ENCODE results near the gene AJM1.

The AJM1 gene

DNA sequence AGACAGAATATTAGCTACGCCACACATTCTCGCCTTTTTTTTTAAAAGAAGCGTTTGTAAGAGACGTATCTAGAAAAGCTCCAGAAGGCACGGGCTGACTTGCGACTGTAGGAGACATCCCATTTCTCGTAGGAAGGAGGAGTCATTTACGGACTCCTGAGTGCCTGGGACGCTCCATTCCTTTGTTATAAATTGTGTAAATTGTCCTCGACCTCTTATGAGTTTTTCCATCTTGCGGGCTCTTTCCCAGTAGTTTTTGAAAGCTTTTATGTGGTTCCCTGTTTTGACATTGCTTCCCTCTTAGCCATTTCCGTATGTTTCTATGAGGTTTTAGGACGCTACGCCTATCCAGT, 33.5 kb upstream of the AJM1 start:
- peak; percentile 40 for DNase-seq (ENCODE audit: low read depth, low spot score)
- TF ChIP-seq, protein P1, sequence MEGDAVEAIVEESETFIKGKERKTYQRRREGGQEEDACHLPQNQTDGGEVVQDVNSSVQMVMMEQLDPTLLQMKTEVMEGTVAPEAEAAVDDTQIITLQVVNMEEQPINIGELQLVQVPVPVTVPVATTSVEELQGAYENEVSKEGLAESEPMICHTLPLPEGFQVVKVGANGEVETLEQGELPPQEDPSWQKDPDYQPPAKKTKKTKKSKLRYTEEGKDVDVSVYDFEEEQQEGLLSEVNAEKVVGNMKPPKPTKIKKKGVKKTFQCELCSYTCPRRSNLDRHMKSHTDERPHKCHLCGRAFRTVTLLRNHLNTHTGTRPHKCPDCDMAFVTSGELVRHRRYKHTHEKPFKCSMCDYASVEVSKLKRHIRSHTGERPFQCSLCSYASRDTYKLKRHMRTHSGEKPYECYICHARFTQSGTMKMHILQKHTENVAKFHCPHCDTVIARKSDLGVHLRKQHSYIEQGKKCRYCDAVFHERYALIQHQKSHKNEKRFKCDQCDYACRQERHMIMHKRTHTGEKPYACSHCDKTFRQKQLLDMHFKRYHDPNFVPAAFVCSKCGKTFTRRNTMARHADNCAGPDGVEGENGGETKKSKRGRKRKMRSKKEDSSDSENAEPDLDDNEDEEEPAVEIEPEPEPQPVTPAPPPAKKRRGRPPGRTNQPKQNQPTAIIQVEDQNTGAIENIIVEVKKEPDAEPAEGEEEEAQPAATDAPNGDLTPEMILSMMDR (IDR thresholded peaks at IDR 0.05; ENCODE audit: low read depth, low read length), result no peak
- in situ Hi-C loops (cut with HindIII; ENCODE audit: low sequenced_read_pairs), result no loop called here

DNA sequence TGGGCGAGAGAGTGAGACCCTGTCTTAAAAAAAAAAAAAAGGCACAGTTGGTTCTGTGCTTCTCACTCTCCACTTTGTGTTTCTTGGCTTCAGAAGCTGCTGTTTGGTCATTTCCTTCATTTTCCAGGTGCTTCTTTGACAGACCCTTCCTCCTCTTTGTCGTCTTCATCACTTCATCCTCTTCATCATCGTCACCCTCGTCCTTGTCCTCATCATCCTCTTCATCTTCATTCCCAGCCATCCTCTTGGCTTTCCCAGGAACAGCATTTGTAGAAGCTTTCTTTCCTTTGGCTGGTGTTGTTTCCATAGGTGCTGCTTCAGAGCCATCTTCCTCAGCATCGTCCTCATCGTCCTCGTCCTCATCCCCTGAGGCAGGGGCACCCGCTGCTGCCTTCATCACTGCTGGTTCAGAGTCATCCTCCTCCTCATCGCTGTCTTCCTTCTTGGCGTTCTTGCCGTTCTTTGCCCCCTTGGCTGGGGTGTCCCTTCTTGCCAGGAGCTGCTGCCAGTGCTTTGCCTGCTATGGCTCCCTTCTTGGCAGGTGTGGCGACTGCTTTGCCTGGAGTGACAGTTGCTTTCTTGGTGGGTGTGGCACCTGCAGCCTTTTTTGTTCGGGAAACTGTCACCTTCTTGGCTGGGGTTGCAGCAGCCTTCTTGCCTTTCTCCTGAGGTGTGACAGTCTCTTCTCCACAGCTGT, 27.4 kb upstream of the AJM1 start:
- DNase-seq (ENCODE audit: low read depth, low spot score), result no peak
- in situ Hi-C loops (cut with HindIII; ENCODE audit: low sequenced_read_pairs), result no loop called here
- no peak overlapping the region for H3K4me3 ChIP-seq (ENCODE audit: low read depth, low read length)
- TF ChIP-seq, protein P1 (IDR thresholded peaks at IDR 0.05; ENCODE audit: low read depth, low read length), result no peak

More for the DNA sequence above, 33.5 kb upstream of the AJM1 start:
- peak overlapping the region; percentile 79 for H3K4me3 ChIP-seq (ENCODE audit: low read depth, low read length)

DNA sequence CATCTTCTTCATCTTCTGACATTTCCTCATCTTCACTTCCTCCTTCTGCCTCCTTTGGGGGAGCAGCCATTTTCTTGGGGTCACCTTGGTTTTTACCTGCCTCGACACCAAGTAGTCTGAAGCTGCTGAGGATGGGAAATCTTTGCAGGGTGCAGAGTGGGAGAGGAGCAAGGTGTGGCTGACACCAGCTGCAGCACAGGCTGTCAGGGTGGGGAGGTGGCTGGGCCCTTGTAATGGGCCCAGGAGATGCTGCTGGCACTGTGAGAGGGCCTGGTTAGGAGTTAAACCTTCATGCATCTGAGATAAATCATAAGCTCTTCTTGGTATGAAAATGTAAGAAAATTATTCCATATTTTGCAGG, 26.9 kb upstream of the AJM1 start:
- in situ Hi-C loops (cut with HindIII; ENCODE audit: low sequenced_read_pairs), result no loop called here
- DNase-seq (ENCODE audit: low read depth, low spot score), result no peak
- TF ChIP-seq, protein P1 (IDR thresholded peaks at IDR 0.05; ENCODE audit: low read depth, low read length), result no peak
- no peak overlapping the region for H3K4me3 ChIP-seq (ENCODE audit: low read depth, low read length)

DNA sequence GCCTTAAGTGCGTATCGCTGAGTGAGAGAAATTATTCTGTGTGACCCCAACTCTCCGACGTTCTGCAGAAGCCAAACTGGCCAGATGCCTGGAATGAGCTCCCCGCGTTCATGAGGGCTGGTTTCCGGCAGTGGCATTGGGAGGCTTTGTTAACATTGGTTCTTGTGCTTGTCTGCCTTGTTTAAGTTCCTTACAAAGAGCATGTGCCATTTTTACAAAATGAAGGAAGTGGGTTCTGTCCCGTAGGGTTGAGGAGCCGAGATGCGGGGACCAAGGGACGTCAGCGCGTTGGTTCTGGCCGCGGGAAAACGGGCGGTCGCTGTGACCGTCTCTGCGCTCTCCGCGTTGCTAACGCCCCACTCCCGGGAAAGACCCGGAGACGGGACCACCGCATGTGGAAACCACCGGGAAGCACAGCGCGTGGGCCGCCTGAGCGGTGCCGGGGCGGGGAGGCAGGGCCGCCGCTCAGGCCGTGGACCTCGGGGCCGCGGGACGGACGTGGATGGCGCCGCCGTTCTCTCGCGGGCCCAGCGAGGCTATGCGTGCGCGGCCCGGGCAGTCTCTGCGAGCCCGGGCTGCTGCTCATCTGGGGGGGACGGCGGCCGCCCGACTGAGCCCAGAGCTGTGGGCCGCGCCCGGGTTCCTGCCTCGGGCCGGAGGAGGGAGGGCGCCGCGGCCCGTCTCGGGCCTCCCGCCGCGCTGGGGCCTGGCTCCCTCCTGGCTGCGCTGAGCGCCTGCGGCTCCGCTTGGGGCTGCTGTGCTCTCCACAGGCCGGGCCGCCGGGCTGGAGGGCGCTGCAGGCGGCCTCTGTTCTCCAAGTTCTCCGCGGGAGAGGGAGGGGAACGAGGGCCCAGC, 21.1 kb upstream of the AJM1 start:
- TF ChIP-seq, protein P1 (IDR thresholded peaks at IDR 0.05; ENCODE audit: low read depth, low read length), result no peak
- H3K4me3 ChIP-seq (ENCODE audit: low read depth, low read length), result peak overlapping the region; percentile 4
- peak; percentile 31 for DNase-seq (ENCODE audit: low read depth, low spot score)
- in situ Hi-C loops (cut with HindIII; ENCODE audit: low sequenced_read_pairs), result no loop called here

DNA sequence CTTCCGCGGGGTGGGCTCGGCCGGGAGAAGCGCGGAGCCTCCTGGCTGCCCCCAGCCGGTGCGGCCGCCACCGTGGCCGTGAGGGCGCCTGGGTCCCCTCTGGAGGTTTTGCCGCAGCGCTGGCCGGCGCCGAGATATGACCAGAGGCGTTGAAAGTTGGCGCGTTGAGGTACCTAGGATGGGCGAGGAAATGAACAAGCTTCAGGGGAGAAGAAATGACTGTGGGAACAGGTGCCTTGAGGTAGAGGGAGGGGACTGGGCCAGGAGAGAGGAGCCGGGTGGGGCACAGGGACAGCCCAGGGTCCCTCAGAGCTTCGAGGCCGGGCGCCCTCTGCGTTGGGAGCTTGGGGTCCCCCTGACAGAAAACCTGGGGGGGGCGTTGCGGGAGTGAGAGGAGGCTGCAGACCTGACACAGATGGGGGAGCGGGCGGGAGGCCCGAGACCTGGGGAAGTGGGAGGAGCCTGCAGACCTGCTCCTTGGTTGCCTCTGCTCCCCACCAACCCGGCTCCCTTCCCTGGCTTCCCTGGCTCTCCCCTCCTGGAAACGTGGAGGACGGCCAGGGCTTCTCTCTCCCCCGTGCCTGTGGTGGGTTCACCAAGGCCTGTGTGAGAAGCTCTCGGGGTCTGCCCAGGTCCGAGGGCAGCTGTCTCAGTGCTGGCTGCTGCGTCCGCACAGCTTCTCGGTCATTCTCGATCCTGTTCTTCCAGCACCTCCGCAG, 20.3 kb upstream of the AJM1 start:
- TF ChIP-seq, protein P1 (IDR thresholded peaks at IDR 0.05; ENCODE audit: low read depth, low read length), result no peak
- DNase-seq (ENCODE audit: low read depth, low spot score), result no peak
- in situ Hi-C loops (cut with HindIII; ENCODE audit: low sequenced_read_pairs), result no loop called here
- no peak overlapping the region for H3K4me3 ChIP-seq (ENCODE audit: low read depth, low read length)

DNA sequence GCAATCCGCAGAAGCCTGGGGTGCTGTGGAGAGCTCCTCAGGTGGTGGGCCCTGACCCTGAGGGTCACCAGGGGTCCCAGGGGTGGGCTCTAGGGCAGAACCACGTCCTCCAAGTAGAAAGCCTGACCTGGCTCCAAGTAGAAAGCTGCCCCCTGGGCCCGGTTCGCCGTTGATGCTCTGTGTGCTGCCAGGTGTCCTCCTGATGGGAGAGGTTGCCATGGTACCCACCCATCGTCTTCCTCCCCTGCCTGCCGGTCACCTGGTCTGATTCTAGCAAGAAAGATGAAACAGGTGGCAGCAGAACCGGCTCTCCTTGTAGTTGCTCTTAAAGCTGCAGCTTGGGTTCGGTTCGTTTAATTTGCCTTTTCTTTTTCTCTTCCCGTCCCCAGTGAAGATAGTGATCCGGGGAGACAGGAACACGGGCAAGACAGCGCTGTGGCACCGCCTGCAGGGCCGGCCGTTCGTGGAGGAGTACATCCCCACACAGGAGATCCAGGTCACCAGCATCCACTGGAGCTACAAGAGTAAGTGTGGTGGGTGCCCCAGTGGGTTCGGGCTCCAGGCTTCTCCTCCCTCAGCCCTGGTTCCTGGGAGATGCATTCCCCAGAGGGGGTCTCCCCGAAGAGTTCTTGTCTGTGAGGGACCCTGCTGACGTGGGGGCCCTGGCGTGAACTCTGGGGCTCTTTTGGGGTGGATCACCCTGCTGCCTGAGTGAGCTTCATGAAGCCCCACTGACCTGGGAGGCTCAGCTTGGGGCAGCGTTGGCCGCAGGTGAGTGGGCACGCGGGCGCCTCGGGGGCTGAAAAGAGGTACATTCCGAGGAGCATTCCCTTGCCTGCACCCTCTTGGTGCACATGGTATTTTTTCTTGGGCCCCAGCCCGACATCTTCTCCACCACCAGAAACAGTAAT, 18.9 kb upstream of the AJM1 start:
- TF ChIP-seq, protein P1 (IDR thresholded peaks at IDR 0.05; ENCODE audit: low read depth, low read length), result no peak
- DNase-seq (ENCODE audit: low read depth, low spot score), result no peak
- in situ Hi-C loops (cut with HindIII; ENCODE audit: low sequenced_read_pairs), result no loop called here
- no peak overlapping the region for H3K4me3 ChIP-seq (ENCODE audit: low read depth, low read length)
